GM12878 (cell line): Measurements from ENCODE around the gene RAB22A. TPM values are rescaled to one million over a fixed set of nuclear protein-coding genes. Genes with fewer than 3 reads are reported as not detected.

Experiments
- ATAC-seq: fragments of 200-7000 bp; cut with Tn5 transposase; 3 replicates; pipeline ENCODE4 v1.9.1; 2020; ENCODE audit warnings: mild to moderate bottlenecking, moderate library complexity
- BruUV-seq: library from RNA; stranded (reverse); fragments of 400-500 nt; replicated peaks from 2 replicates; lab custom pipeline; 2021; lab: Mats Ljungman, UMichigan
- CTCF ChIA-PET: fragments of 300-600 bp; sonication (Branson Sonifier 250); formaldehyde crosslinking; extraction: SDS; loops from one replicate; lab custom pipeline; 2021; ENCODE audit warnings: inconsistent platforms; lab: Yijun Ruan, JAX
- POLR2A ChIA-PET: fragments of 350-600 bp; formaldehyde crosslinking; extraction: SDS; loops from one replicate; lab custom pipeline; 2021; ENCODE audit warnings: inconsistent platforms; lab: Charles Lee
- RAD21 ChIA-PET: fragments of 300-600 bp; sonication (Branson Sonifier 250); formaldehyde crosslinking; loops from one replicate; lab custom pipeline; 2023; ENCODE audit warnings: antibody characterized with exemption; ENCODE audit not compliant: unreplicated experiment; lab: Charles Lee
- SMC1A ChIA-PET: fragments of 300-600 bp; sonication (Branson Sonifier 250); formaldehyde crosslinking; loops from one replicate; lab custom pipeline; 2023; ENCODE audit not compliant: unreplicated experiment, uncharacterized antibody; lab: Charles Lee
- DNase-seq: peaks from one replicate; pipeline ENCODE4 v3.0.0-alpha.2; 2011; ENCODE audit warnings: low read depth, low spot score
- FAIRE-seq: peaks from 3 replicates; lab custom pipeline; 2011; peaks lifted over from hg19 to GRCh38; lab: Jason Lieb, UNC
- H2AFZ ChIP-seq: 2 replicates; pipeline ENCODE4 v1.6.0; 2011; ENCODE audit warnings: low read depth, low read length, control low read depth; ENCODE audit not compliant: control insufficient read depth
- H3K27ac ChIP-seq: 2 replicates; pipeline ENCODE4 v1.5.1; 2011; ENCODE audit warnings: control low read depth; ENCODE audit not compliant: control insufficient read depth, insufficient read depth
- H3K27me3 ChIP-seq, 2 experiments: replicated peaks in 1 of 2; 2 replicates each; pipeline versions ENCODE4 v1.6.0 to v1.6.1; 2011; ENCODE audit warnings: low read length in 1 of 2; ENCODE audit not compliant: control insufficient read depth in 2 of 2, insufficient read depth in 2 of 2
- H3K36me3 ChIP-seq, 2 experiments: 2 replicates each; pipeline ENCODE4 v1.5.1; 2011; ENCODE audit warnings: low read length in 1 of 2; ENCODE audit not compliant: control insufficient read depth in 2 of 2, insufficient read depth in 2 of 2
- H3K4me1 ChIP-seq: 2 replicates; pipeline ENCODE4 v1.6.1; 2011; ENCODE audit warnings: mild to moderate bottlenecking, low read length, moderate library complexity, mixed read lengths; ENCODE audit not compliant: control insufficient read depth, insufficient read depth
- H3K4me2 ChIP-seq: 2 replicates; pipeline ENCODE4 v1.6.0; 2011; ENCODE audit warnings: control low read depth; ENCODE audit not compliant: control insufficient read depth, insufficient read depth
- H3K4me3 ChIP-seq: fragments of 200-600 bp; sonication (generic); 2 replicates; pipeline ENCODE4 v1.5.1; 2016
- H3K79me2 ChIP-seq: 2 replicates; pipeline ENCODE4 v1.6.0; 2011; ENCODE audit warnings: low read length; ENCODE audit not compliant: control insufficient read depth, insufficient read depth
- H3K9ac ChIP-seq: 2 replicates; pipeline ENCODE4 v1.8.0; 2011; ENCODE audit warnings: low read length, control low read depth, mixed read lengths; ENCODE audit not compliant: control insufficient read depth, insufficient read depth
- H3K9me3 ChIP-seq: replicated peaks from 3 replicates; pipeline ENCODE4 v1.5.1; 2011; ENCODE audit warnings: mild to moderate bottlenecking, low read length; ENCODE audit not compliant: control insufficient read depth, insufficient read depth
- H4K20me1 ChIP-seq: 2 replicates; pipeline ENCODE4 v1.6.0; 2011; ENCODE audit not compliant: control insufficient read depth, insufficient read depth
- CBX3 ChIP-seq: fragments of 200-600 bp; sonication (generic); IDR thresholded peaks from 2 replicates; pipeline ENCODE4 v1.6.1; 2016; ENCODE audit warnings: low read depth, borderline replicate concordance
- EZH2 ChIP-seq: IDR thresholded peaks from 2 replicates; pipeline ENCODE4 v1.6.1; 2012; ENCODE audit warnings: low read depth, mild to moderate bottlenecking, control low read depth, inconsistent platforms, low read length, borderline replicate concordance; ENCODE audit not compliant: control insufficient read depth
- RCOR1 ChIP-seq: conservative IDR thresholded peaks from 2 replicates; pipeline ENCODE4 v1.6.1; 2012; ENCODE audit warnings: low read depth, low read length, improper control_type of control experiment
- SIX5 ChIP-seq: IDR thresholded peaks from 2 replicates; pipeline ENCODE4 v1.6.1; 2011; ENCODE audit warnings: mild to moderate bottlenecking, low read depth, low read length, moderate library complexity; ENCODE audit not compliant: severe bottlenecking
- SRF ChIP-seq, 2 experiments: IDR thresholded peaks; 2 replicates each; pipeline ENCODE4 v1.6.1; 2011; ENCODE audit warnings: low read depth in 2 of 2, low read length in 2 of 2, mild to moderate bottlenecking in 1 of 2, moderate library complexity in 1 of 2
- YBX1 ChIP-seq: fragments of 450-650 bp; IDR thresholded peaks from 2 replicates; pipeline ENCODE4 v1.6.1; 2016; ENCODE audit warnings: antibody characterized with exemption
- WGBS: methylation state at CpG from one replicate; pipeline ENCODE4 v1.1.6; 2016; ENCODE audit warnings: low lambda C conversion rate; ENCODE audit not compliant: insufficient replicate concordance, insufficient coverage; ENCODE audit errors: missing lambda C conversion rate; 5-methylcytosine and 5-hydroxymethylcytosine counted together
- in situ Hi-C: fragments of 300-500 bp; cut with MboI; formaldehyde crosslinking; loops from 9 replicates; pipeline ENCODE4 v1.14.3; 2018; ENCODE audit warnings: mixed read lengths
- intact Hi-C: fragments of 100-400 bp; cut with micrococcal nuclease; formaldehyde crosslinking; loops from one replicate; pipeline ENCODE4 v1.14.2; 2022; ENCODE audit not compliant: unreplicated experiment
- polyA plus RNA-seq, 11 experiments: library from polyadenylated mRNA; depleted of rRNA in 4 of 11; unstranded in 6 of 11; stranded (reverse) in 5 of 11; fragments of >200 nt; fragmentation: Nextera tagmentation in 4 of 11; fragmentation: Illumina TruSeq in 1 of 11; extraction: Ambion mirVana in 4 of 11; extraction: Trizol in 1 of 11; gene quantifications; 1 replicate in 1 of 11; 2 replicates in 10 of 11; pipeline versions ENCODE4 v1.2.1 to v1.2.3, GENCODE V29; 2011 to 2016; ENCODE audit warnings: inconsistent platforms in 2 of 11, missing spikeins in 2 of 11, low read depth in 1 of 11
- total RNA-seq, 4 experiments: library from RNA; depleted of rRNA in 3 of 4; stranded (reverse); fragments of >200 nt in 3 of 4; fragmentation: Illumina TruSeq in 1 of 4; extraction: Trizol in 1 of 4; gene quantifications; 2 replicates each; pipeline versions ENCODE4 v1.2.1 to v1.2.3, GENCODE V29; 2013 to 2021
- TF ChIP-seq, protein P1 (sequence below): fragments of 450-650 bp; IDR thresholded peaks from 2 replicates; pipeline ENCODE4 v1.6.1; 2017; ENCODE audit warnings: mild to moderate bottlenecking
- TF ChIP-seq, protein P2 (sequence below): fragments of 150-350 bp; IDR thresholded peaks from 2 replicates; pipeline ENCODE4 v1.6.1; 2014; ENCODE audit warnings: mild to moderate bottlenecking, low read depth, low read length
- TF ChIP-seq, protein P3 (sequence below): fragments of 450-650 bp; IDR thresholded peaks from 2 replicates; pipeline ENCODE4 v1.6.1; 2016; ENCODE audit warnings: mild to moderate bottlenecking, moderate library complexity, borderline replicate concordance
- TF ChIP-seq, protein P4 (sequence below): IDR thresholded peaks from 2 replicates; pipeline ENCODE4 v1.6.1; 2012; ENCODE audit warnings: low read length, inconsistent platforms

Gene RAB22A
- total and polyA plus RNA-seq, 10 of the 15 experiments (the other 5 are each of a cell fraction or from before 2014, with no cell fraction given) = 2.7 to 12.0 (median 10.0) TPM

DNA sequence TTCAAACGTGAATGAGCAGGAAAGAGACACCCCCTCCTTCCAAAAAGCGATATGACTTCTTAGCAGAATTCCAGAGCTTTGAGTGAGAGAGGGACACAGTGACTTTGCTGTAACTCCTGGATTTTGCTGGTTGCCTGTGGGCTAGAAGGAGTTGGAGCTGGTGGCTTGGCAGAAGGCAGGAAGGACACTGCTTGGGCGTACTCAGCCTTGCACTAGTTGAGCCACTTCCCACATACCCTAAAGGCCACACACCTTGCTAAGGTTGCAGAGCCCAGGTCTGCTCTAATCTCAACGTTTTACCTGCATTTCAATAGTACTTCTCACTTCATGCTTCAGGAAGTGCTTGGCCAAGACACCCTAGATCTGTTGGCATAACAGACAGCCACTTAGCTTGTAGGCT, 30.6 kb downstream of the RAB22A start:
- WGBS = 85% methylated on average over 4 of the region's 4 CpGs
- FAIRE-seq = no peak
- ChIA-PET SMC1A (no interaction called here), CTCF (no interaction called here), RAD21 (no interaction called here), POLR2A (no interaction called here)
- DNase-seq = no peak
- no peak overlapping the region for H2AFZ ChIP-seq
- ATAC-seq = no peak
- in situ Hi-C loops = no loop called here
- H4K20me1 ChIP-seq = 0 out of 2 replicates have a peak, but pooled peaks cover 2% of the 10 kb centered on the region
- no peaks in the 10 kb centered on the region for H3K27me3 ChIP-seq
- no peak overlapping the region for H3K27ac ChIP-seq
- no peak overlapping the region for H3K9ac ChIP-seq
- H3K36me3 ChIP-seq = 0 out of 4 replicates have a peak, but pooled peaks cover 0 to 3% of the 10 kb centered on the region in 2 experiments
- TF ChIP-seq CBX3 = no peak
- TF ChIP-seq SRF (IDR thresholded peaks at IDR 0.05; ENCODE audit: low read depth in 2 of 2, low read length in 2 of 2) = no peak
- no peak for TF ChIP-seq YBX1
- TF ChIP-seq, protein P1, sequence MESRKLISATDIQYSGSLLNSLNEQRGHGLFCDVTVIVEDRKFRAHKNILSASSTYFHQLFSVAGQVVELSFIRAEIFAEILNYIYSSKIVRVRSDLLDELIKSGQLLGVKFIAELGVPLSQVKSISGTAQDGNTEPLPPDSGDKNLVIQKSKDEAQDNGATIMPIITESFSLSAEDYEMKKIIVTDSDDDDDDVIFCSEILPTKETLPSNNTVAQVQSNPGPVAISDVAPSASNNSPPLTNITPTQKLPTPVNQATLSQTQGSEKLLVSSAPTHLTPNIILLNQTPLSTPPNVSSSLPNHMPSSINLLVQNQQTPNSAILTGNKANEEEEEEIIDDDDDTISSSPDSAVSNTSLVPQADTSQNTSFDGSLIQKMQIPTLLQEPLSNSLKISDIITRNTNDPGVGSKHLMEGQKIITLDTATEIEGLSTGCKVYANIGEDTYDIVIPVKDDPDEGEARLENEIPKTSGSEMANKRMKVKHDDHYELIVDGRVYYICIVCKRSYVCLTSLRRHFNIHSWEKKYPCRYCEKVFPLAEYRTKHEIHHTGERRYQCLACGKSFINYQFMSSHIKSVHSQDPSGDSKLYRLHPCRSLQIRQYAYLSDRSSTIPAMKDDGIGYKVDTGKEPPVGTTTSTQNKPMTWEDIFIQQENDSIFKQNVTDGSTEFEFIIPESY = no peak
- no peak for TF ChIP-seq EZH2
- no peak for TF ChIP-seq SIX5
- TF ChIP-seq, protein P2, sequence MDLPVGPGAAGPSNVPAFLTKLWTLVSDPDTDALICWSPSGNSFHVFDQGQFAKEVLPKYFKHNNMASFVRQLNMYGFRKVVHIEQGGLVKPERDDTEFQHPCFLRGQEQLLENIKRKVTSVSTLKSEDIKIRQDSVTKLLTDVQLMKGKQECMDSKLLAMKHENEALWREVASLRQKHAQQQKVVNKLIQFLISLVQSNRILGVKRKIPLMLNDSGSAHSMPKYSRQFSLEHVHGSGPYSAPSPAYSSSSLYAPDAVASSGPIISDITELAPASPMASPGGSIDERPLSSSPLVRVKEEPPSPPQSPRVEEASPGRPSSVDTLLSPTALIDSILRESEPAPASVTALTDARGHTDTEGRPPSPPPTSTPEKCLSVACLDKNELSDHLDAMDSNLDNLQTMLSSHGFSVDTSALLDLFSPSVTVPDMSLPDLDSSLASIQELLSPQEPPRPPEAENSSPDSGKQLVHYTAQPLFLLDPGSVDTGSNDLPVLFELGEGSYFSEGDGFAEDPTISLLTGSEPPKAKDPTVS = no peak
- TF ChIP-seq, protein P3, sequence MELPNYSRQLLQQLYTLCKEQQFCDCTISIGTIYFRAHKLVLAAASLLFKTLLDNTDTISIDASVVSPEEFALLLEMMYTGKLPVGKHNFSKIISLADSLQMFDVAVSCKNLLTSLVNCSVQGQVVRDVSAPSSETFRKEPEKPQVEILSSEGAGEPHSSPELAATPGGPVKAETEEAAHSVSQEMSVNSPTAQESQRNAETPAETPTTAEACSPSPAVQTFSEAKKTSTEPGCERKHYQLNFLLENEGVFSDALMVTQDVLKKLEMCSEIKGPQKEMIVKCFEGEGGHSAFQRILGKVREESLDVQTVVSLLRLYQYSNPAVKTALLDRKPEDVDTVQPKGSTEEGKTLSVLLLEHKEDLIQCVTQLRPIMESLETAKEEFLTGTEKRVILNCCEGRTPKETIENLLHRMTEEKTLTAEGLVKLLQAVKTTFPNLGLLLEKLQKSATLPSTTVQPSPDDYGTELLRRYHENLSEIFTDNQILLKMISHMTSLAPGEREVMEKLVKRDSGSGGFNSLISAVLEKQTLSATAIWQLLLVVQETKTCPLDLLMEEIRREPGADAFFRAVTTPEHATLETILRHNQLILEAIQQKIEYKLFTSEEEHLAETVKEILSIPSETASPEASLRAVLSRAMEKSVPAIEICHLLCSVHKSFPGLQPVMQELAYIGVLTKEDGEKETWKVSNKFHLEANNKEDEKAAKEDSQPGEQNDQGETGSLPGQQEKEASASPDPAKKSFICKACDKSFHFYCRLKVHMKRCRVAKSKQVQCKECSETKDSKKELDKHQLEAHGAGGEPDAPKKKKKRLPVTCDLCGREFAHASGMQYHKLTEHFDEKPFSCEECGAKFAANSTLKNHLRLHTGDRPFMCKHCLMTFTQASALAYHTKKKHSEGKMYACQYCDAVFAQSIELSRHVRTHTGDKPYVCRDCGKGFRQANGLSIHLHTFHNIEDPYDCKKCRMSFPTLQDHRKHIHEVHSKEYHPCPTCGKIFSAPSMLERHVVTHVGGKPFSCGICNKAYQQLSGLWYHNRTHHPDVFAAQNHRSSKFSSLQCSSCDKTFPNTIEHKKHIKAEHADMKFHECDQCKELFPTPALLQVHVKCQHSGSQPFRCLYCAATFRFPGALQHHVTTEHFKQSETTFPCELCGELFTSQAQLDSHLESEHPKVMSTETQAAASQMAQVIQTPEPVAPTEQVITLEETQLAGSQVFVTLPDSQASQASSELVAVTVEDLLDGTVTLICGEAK = no peak
- TF ChIP-seq, protein P4, sequence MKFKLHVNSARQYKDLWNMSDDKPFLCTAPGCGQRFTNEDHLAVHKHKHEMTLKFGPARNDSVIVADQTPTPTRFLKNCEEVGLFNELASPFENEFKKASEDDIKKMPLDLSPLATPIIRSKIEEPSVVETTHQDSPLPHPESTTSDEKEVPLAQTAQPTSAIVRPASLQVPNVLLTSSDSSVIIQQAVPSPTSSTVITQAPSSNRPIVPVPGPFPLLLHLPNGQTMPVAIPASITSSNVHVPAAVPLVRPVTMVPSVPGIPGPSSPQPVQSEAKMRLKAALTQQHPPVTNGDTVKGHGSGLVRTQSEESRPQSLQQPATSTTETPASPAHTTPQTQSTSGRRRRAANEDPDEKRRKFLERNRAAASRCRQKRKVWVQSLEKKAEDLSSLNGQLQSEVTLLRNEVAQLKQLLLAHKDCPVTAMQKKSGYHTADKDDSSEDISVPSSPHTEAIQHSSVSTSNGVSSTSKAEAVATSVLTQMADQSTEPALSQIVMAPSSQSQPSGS = no peak
- no peak for TF ChIP-seq RCOR1
- no TSS peak for BruUV-seq
- no peak overlapping the region for H3K4me3 ChIP-seq
- H3K79me2 ChIP-seq = no peaks in the 10 kb centered on the region; the same call in 1 of the 2 replicates
- no peaks in the 10 kb centered on the region for H3K4me1 ChIP-seq
- no peak overlapping the region for H3K4me2 ChIP-seq
- H3K9me3 ChIP-seq = no peaks in the 10 kb centered on the region
- intact Hi-C loops = no loop called here
